Fibroblast of peridontal ligament (primary cell): ENCODE results near the gene ABTB2.

Source experiments
- DNase-seq: peaks from one replicate; pipeline ENCODE4 v3.0.0-alpha.2; 2010; ENCODE audit errors: extremely low read depth

Gene ABTB2

DNA sequence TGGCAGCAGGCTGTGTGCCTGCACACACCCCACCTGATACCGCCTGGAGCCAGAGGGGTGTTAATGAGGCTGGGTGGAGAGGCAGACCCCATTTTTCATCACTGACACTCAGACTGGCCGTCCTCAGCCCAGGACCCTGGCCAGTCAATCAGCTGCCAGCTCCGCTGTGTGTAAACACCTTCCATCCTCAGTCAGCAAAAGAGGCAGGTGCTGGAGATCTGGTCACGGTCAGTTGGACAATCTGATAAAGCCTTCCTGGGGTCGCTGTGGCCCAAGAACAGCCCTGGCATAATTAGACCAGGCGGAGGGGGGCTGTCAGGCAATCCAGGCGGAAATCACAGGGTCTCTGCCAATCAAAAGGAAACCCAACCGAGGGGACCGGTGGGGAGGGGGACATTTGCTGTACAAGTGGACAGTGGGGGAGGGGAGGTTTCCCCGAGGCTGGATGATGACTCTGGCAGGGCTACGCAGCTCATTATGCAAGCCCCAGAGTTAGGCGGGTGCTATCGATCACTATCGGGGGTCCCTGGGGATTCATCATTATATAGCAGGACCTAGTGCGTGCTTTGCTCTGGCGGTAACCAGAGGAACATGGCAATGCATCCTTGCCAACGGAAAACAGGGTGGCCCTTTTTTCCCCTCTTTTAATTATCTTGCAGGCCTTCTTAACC, 72.9 kb downstream of the ABTB2 start:
- DNase-seq, result no peak

DNA sequence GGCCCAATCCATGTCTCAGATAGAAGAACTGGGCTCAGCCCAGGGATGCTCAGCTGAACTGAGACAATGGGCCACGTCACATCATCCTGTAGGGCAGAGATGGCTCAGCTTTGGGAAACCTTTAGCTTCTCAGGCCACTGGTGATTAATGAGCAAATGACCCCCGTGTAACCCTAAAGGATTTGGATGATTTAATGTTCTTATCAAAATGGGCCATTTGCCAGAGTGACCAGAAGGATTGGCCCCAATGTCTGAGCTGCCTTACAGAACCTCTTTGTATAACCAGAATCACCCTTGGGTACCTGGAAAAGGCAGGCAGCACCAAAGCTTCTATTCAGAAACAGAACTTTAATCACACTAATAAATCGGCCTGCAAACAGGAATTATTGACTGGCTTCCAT, 73.7 kb downstream of the ABTB2 start:
- DNase-seq, result no peak

DNA sequence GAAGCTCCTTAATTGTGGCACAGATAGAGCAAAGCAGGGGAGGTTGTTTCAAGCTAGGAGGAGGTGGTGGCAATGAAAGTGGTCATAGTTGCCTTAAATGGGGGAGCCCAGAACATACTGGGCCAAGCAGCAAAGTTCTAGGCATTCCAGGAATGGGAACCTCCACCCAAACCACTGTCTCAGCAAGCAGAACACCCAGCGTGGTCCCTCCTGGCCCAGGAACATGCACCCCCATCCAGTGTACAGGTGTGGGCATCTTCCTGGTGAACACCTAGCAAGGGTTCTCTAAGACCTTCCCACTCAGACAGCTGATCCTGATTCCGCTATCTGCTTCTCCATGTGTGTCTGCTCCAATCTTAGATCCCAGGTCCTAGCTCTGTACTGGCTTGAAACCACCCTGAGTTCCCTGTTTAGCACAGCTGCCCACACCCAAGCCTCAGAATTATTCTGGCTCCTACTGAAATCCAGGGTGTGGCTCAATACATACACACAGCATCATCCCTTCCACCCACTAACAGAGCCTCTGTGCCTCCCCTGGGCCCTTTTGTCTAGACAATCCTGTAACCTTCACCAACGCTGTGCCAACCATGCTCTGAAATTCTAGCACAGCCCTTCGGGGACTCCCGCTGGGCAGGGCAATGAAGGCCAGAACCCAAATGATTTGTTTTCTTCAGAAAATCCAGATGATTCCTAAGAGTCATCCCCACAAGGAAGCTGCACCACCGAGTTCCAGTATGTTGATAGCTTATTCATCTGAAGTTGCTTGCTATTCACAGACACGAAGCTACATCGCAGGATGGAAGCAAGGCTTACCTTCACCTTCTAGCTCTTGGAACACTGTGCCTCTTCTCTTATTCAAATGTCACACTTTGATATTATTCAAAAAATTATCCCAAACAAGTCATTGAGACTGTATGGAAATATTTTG, 76.6 kb downstream of the ABTB2 start:
- peak; percentile 15 for DNase-seq

DNA sequence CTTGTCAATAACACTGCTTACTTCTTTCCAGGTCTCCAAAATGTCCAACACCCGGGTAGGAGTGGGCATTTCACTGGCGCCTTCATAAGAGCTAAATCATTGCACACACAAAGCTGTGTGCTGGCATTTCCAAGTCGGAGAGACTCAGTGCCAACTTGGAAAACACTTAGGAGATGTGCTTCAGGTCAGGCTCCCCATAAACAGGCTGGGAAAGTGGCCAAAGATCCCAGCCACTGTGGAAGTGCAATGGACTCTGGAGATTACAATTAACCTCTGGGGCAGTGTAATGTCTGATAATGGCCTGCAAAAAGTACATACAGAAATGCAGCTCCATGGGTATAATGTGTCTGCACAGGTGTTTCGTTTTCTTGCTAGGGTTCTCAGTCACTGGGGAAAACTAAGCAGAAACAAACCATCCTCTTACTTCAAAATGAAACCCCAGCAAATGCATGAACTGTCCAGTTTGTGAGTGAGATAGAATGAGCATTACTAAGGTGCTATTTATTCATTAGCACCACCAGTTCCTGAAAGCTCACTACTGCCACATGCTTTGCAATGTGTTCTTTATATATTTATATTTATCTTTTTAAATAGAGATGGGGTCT, 79.0 kb downstream of the ABTB2 start:
- DNase-seq, result no peak

DNA sequence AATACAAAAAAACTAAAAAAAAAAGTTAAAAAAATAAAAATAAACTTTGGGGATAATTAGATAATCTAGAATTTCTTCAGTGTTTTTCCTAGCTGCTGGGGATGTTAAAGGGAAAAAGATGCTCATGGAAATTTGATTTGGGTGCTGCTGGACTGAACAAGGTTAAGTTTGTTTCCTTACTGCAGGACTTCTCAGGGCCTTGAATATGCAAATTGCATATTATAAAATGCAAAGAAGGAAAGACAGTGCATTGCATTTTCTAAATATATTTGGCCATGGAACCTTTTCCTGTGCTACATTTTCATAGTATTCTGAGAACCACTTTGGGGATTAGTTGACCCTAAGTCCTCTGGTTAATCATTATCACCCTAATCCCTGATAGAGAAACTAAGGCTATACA, 79.6 kb downstream of the ABTB2 start:
- DNase-seq, result no peak

DNA sequence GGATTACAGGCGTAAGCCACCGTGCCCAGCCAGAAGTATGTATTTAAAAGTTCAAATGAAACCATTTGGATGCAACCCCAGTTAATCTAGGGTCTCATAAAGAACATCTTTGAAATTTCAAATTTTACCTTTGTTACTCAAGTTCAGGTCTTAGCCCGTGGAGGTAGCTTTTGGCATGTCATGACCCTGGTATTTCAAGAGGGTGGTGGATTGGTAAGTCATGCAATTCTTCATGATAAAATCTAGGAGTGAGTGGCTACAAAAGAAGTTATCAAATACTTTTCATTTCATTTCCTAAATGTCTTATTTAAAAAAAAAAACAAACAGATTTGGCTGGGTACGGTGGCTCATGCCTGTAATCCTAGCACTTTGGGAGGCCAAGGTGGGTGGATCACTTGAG, 80.6 kb downstream of the ABTB2 start:
- no peak for DNase-seq

DNA sequence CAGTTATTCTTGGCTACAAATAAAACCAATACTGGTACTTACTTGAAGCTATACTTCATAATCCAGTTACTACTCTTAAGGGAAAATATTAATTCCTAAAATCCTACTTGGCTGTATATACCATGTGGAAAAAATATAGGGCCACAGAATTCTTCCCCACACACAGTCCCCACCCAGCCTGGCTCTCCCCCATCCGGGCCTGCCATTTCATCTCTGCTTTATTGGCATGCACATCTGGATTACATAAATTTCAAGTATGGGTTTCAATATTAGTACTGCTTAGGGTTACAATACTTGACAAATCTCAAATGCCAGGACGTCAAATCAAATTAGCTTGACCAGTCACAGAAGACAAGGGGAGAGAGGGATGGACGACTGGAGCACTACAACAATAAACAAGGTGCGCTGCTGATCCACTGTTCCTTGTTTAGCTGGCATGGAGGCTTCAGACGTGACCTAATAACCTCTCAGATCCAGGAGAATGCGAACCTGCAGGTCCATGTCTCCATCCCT, 81.4 kb downstream of the ABTB2 start:
- no peak for DNase-seq

DNA sequence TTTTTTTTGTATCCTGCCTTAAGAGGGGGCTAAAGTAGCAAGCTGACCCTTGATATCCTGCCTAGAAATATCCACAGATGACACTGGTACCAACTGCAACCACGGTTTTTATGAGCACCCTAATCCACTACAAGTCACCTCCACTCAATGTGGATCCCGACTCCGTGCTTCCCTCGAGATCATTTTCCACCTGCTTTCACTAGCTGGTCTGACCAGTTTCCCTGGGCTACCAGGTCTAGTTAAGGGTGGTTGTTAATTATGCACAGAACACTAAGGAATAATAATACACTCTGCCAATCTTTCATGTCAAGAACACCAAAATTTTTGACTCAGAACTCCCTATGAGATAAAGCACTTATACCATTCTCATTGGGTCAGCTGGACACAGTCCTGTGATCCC, 82.3 kb downstream of the ABTB2 start:
- no peak for DNase-seq

DNA sequence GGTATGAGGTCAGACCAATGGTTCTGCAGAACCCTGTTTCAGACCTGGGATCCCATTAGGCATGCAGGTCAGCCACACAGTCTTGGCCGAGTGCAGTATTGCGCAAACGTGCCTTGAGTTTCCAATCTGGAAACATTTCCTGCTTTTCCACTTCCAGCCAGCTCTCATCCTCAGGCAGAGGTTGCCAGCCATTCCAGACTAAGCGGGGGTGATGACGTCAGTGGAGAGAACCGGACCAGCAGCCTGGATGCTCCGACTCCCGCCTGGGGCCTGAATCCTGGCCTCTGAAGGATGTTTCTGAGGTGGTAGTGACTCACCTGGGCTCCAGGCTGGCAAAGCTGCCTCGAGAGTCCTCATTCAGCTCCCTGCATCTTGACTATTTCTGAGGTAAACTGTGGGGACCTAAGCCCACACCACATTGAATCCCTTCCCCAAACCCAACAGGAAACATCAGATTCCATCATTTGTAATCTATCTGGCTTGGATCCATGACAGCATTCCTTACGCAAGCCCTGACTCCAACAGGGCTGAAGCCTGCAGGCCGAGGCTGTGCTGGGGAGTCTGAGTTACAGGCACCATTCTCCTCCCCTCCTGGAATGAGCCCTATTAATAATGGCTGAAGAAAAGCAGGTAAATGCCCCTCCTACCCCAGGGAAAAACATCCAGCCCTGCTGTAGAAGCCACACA, 83.0 kb downstream of the ABTB2 start:
- peak; percentile 98 for DNase-seq

DNA sequence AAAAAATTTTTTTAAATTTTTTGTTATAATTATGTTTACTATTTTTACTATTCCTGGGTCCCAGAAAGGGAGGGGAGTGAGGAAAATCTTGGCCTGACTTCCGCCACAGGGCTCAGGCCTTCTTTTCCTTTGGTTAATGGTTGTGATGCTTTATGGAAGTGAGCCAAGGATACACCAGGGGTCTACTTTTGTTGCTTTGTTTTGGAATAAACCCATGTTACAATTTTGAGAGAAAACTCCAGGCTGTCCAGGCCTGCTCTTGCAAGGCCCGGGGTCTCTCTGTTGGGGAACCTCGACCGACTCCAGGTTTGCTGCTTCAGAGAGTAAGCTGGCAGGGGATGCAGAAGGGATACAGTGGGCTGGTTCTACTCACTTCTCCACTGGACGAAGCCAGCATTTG, 84.7 kb downstream of the ABTB2 start:
- DNase-seq, result no peak

DNA sequence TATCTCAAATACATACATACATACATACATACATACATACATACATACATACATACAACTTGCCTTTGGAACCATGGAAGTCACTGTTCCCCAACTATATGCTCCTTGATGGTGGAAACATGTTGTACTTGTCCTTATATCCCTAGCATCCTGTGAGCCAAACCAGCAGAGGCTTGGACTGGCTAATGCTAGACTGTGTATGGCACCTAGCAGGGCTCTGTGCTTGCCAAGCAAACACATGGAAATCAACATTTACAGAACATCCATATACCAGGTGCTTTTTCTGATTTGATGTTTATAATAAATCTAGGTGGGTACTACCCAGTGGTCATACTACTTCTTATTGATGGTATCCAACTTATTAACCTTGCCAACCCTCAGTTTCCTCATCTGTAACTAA, 86.1 kb downstream of the ABTB2 start:
- no peak for DNase-seq

DNA sequence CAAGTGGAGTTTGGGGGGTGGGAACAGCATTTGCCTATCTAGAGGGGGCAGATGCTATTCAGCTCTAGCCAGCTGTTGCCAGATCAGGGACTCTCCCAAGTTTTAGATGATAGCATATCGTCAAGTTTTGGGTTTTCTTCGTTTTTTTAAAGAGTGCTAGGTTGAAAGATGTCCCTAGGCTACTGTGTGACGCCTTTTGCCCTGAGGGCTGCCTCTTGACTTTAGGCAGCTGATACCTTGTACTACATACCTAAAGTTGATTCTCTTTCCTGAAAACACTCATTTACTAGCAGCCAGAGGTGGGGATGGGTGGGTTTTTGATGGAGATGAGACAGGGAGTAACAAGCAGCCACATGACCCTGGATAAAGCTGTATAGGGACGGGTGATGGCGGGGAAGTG, 87.1 kb downstream of the ABTB2 start:
- no peak for DNase-seq

DNA sequence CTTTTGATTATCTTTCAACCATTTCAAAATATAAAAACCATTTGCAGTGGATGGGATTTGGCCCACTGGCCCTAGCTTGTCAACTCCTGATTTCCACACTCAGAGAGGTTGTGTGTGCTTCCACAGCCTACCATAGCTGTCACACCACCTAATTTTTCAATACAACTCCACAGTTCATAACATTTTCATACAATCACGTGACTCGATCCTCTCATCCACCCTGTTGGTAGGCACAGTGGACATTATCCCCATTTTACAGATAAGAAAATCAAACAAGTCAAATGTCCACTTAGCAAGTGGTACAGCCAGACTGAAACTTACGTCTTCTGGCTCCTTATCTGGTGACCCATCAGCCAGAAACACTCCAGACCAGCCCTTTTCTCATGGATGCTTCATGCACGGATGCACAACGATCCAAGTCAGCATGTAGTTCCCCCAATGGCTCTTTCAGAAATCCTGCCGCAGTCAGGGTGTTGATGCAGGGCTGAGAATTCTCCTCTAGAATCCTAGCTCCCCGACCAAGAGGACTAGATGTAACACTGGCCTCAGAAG, 88.0 kb downstream of the ABTB2 start:
- no peak for DNase-seq

DNA sequence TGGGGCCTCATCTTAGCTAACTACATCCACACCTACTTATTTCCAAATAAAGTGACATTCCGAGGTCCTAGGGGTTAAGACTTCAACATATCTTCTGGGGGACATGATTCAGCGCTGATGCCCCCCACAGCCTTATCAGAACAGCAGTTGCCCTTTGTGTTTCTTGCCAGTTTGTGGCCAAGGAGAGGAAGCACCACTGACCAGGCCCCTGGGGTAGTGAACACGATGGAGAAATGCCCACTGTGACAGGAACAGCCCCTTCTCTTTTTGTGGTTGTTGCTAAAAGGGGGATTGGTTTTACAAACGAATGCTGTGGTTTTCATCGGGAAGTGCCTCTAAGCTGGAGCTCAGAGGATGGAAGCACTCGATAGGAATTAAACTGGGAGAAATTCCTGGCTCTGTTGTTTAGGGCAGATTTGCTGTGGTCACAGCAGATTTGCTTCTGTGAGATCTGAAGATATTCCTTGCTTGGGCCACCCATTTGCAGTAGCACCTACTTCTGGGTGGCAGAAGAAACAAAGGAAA, 88.8 kb downstream of the ABTB2 start:
- DNase-seq, result peak; percentile 14

DNA sequence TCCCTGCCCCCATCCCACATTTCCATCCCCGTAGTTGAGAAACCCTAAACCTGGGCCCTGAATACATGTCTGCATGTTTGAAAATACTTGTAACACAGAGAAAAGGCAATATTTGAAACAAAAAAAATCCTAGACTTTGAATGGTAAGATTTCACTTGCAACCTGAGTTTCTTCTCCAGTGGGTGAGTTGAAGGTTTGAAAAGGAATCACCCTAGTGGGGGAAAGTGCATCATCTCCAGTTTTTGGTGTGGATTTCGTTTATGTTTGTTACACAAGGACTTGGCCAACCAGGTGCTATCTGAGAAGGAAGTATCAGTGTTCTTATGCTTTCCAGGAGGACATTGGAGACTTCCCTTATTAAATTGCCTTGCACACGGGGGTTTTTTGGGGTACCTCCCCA, 90.4 kb downstream of the ABTB2 start:
- DNase-seq, result no peak

DNA sequence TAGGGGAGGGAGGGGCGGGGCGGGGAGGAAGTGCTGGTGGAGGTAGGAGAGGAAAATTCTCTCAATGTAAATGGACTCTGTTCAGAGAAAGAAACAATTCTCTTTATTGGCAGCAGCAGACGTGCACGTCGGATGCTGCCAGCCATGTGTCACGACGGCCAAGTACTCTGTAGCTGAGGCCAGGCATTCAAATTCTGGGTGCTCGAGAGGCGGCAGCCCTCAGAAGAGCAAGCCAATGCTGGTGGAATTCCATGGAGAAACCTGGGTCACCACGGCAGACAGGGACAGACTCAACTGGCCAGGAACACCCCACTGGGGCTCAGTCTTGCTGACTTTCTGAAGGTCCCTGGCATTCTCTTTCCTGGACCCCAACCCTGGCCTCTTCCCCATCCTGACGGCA, 90.8 kb downstream of the ABTB2 start:
- DNase-seq, result no peak

DNA sequence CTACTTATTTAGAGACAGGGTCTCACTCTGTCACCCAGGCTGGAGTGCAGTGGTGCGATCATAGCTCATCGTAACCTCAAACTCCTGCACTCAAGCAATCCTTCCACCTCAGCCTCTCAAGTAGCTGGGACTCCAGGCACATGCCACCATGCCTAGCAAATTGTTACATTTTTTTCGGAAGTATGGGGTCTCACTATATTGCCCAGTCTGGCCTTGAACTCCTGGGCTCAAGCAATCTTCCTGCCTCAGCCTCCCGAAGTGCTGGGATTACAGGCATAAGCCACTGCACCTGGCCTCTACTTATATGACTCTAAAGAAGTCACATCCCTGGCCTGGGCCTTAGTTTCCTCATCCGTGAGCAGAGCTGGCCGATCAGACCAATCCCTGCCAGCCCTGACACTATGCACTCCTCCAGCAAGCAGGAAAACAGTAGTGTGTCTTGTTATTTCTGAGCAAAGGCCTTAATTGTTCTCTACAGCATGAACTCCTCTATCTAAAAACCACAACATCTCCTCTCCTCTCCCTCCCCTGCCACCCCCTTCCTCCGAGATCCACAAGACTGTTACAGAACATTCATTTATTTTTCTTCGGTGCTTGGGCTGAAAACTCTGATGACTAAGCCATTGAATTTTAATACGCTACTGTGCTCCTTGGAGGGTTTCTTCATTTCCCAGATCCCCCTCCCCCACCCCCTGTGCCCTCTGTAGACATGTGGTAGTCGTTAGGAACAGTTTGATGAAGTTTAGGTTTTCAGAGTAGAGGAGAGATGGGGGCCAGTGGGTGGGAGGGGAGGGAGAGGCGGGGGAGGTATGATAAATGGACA, 91.5 kb downstream of the ABTB2 start:
- peak; percentile 98 for DNase-seq

DNA sequence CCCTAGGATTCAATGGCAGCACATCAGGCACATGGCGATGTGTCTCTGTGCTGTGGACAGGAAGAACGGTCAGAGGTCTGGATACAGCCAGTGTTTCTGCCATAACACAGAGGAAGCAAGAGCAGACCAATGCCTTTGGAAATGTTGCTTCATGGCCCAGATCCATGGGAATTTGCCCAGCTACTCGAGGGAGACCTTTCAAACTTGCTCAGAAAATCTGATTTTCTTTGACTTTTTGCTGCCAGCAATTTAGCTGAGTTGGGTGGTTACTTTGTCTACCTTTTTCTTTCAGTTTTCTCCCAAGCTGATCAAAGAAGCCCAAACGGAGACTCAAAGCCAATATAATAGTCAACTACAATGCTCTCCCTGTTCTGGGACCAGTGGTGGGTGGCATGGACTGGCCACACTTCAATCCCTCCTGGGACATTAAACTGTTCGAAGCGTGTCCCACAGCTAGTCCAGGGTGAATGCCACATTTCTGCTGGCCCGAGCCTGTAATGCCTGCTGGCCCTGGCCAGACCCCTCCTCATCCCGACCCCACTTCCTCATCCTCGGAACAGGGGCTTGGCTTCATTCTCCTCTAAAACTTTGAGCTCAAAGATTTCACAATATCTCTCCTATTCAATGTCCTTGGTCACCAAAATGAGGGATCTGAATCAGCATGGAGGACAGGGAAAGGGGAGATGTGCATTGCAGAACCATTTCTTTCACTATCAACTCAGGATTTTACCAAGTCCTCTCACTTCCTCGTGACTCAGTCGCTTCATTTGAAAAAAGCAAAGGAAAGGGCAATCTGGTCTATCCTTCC, 93.3 kb downstream of the ABTB2 start:
- DNase-seq, result peak; percentile 23

DNA sequence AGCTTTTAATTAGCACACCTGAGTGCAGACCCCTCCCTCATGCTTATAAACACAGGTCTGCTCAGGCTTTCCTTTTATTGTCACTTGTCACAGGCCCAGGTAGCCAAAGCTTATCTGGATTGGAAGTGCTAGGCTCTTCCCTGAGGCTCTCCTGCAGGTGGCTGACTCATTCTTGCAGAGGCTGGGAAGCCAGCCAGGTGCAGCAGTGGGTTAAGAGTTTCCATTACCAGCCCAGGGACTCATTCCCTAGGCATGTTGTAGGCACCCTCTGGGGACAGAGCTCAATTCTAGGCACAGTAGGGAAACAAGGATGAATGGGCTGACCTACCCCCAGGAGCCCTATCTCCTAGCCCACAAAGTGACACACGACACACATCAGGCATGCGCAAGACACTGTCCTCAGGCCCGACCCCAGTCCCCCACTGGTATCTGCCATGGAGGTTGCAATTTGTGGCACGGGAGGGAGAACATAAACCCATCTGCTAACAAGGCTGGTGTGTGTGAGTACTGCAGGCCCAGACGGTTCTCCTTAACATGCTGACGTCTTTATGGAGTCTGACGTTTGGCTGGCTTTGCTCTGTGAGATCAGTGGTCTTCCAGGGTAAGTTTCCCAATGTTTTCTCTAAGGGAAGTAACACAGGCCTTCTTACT, 94.2 kb downstream of the ABTB2 start:
- peak; percentile 65 for DNase-seq
